Ectodermal cell (in vitro differentiated cells): ENCODE results near the gene CCDC188.

Experiments used
- H3K27ac ChIP-seq: 2 replicates; pipeline ENCODE4 v1.7.0; 2013; ENCODE audit warnings: mild to moderate bottlenecking, low read depth, low read length; ENCODE audit not compliant: insufficient read depth, poor library complexity, severe bottlenecking
- H3K27me3 ChIP-seq: 2 replicates; pipeline ENCODE4 v1.7.0; 2013; ENCODE audit warnings: mild to moderate bottlenecking, low read length; ENCODE audit not compliant: insufficient read depth, control insufficient read depth, poor library complexity, severe bottlenecking
- H3K36me3 ChIP-seq: one replicate; pipeline ENCODE4 v1.7.0; 2013; ENCODE audit warnings: low read length; ENCODE audit not compliant: control insufficient read depth, insufficient read depth
- H3K4me1 ChIP-seq: one replicate; pipeline ENCODE4 v1.7.0; 2013; ENCODE audit warnings: low read length; ENCODE audit not compliant: control insufficient read depth, insufficient read depth
- H3K4me3 ChIP-seq: 2 replicates; pipeline ENCODE4 v1.7.0; 2013; ENCODE audit warnings: low read depth, low read length, control low read depth; ENCODE audit not compliant: insufficient read depth
- H3K9me3 ChIP-seq: 2 replicates; pipeline ENCODE4 v1.7.0; 2013; ENCODE audit warnings: mild to moderate bottlenecking, low read length, moderate library complexity; ENCODE audit not compliant: control insufficient read depth
- WGBS, 2 experiments: methylation state at CpG; one replicate each; pipeline ENCODE4 v1.1.7; 2013; ENCODE audit warnings: missing lambda C conversion rate in 2 of 2; 5-methylcytosine and 5-hydroxymethylcytosine counted together

CCDC188 gene

DNA sequence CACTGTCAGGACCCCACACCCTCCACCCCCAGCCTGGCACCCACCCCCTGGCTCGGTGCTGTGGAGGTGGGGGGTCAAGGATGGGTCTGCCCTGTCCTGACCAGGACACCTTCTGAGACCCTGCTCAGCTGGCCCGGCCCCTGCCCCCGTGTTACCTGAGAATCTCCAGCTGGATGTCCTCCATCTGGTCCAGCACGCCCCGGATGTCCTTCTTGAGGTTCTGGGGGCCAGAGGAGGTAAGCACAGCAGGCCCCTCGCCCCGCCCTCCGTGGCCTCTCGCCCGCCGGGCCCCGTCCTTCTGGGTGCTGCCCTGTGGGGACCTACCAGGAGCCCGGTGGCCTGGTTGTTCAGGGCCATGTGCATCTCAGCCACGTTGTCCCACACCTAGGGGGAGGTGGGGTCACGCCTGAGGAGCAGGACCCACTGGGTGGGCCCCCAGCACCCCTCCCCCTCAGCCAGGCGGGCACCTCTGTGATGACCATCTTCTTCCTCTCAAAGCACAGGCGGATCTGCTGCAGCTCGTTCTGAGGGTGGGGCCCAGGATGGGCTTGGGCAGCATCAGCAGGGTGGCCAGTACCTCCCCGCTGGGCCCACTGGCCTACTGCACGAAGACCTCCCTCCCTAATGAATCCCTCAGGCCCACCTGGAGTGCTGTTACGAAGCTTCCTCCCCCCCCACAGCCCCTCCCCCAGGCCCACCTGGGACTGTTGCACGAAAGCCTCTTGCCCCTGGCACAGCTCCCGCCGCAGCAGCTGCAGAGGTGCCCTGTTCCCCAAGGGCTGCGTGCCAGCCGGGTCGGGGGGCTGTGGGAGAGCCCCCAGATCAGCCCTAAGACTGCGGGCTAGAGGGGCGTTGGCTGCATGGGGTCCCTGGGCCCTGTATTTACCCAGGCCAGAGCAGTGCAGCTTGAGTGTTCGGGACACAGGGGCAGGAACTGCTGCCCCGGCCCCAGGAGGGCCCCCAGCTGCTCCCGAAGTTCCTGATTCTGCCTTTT, 1.3 kb downstream of the CCDC188 start:
- 91 to 92% methylated on average over 32 of the region's 32 CpGs for whole genome bisulfite sequencing, 2 experiments
- H3K36me3 ChIP-seq: no peaks in the 10 kb centered on the region
- H3K4me3 ChIP-seq: no peak overlapping the region
- H3K27me3 ChIP-seq: no peaks in the 10 kb centered on the region
- peaks cover 9% of the 10 kb centered on the region for H3K4me1 ChIP-seq
- no peak overlapping the region for H3K27ac ChIP-seq
- H3K9me3 ChIP-seq: no peaks in the 10 kb centered on the region

DNA sequence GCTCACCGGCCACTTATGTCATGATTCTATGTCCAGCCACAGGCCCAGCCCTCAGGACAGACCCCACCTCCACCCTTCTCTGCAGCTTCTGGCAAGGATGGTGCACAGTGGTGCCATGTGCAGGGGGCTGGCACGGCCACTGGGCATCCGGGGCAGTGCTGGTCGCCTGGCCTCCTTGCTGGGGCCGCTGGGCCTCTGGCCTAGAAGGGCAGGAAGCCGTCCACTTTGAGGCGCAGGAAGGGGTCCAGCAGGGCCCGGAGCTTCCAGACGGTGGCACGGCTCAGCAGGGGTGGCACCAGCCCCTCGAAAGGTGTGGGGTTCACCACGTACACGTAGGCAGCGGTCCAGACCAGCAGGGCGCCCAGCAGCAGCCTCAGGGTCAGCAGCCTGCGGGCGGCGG, 2.4 kb downstream of the CCDC188 start:
- no peaks in the 10 kb centered on the region for H3K27me3 ChIP-seq
- WGBS, 2 experiments: 95% methylated on average over 18 of the region's 18 CpGs

DNA sequence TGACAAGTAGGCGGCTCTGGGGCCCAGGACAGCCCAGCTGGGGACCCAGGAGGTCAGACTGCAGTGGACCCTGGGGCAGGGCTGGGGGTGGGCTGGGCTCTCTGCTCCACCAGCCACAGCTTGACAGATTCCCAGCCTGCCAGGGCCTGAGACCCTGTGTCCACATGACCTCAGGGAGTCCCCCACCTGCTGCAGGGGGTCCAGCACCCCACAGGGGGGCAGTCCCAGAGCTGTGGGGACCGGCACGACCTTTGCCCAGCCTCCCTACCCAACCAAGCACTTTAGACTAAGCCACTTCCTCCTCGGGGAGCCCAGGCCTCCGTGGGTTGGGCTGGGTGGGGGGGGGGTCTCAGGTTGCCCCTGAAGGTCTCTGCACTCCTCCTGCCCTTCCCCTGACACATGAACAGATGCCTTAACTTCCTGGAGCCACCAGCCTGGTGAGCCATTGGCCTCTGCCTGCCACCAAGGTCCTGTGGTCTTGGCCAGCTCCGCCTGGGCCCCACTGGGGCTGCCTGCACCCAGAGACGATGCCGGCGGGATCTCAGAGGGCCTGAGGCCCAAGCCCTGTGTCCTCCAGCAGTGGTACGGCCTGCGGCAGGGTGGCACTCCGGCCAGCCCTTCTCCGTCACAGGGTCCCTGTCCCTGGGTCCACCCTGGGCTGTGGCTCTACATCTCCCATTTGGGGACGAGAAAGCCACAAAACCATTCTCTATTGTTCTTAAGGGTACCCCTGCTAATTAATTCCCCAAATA, 3.4 kb downstream of the CCDC188 start:
- Histone ChIP-seq H3K36me3 (no peaks in the 10 kb centered on the region), H3K9me3 (no peaks in the 10 kb centered on the region), H3K27ac (no peak overlapping the region), H3K27me3 (no peaks in the 10 kb centered on the region), H3K4me3 (no peak overlapping the region), H3K4me1 (no peaks in the 10 kb centered on the region)
- WGBS, 2 experiments: 92% methylated on average over 14 of the region's 14 CpGs

More for the DNA sequence above, 2.4 kb downstream of the CCDC188 start:
- H3K27ac ChIP-seq: no peak overlapping the region
- no peaks in the 10 kb centered on the region for H3K4me1 ChIP-seq
- H3K9me3 ChIP-seq: no peaks in the 10 kb centered on the region
- H3K4me3 ChIP-seq: no peak overlapping the region
- no peaks in the 10 kb centered on the region for H3K36me3 ChIP-seq

DNA sequence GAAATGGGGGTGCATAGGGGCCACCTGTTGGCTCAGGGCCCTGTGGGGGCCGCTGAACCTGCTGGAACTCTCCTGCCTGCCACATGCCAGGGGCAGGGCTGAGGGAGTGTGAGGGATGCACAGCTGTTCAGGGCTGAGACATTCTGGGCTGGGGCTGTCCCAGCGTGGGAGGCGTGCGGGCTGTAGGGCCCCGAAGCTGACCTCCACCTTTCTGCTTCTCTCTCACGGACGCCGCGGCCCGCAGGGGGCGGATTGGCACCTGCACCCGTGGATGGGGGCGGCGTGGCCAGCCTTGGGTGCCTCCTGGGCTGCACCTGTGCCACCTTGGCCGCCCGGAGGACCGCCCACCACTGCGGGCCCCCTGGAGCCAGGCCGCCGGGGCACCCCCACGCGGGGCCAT, 4.1 kb downstream of the CCDC188 start:
- Histone ChIP-seq H3K27me3 (no peaks in the 10 kb centered on the region), H3K36me3 (no peaks in the 10 kb centered on the region), H3K4me3 (no peak overlapping the region), H3K9me3 (no peaks in the 10 kb centered on the region), H3K27ac (no peak overlapping the region), H3K4me1 (no peaks in the 10 kb centered on the region)
- WGBS, 2 experiments: 91 to 92% methylated on average over 22 of the region's 22 CpGs

DNA sequence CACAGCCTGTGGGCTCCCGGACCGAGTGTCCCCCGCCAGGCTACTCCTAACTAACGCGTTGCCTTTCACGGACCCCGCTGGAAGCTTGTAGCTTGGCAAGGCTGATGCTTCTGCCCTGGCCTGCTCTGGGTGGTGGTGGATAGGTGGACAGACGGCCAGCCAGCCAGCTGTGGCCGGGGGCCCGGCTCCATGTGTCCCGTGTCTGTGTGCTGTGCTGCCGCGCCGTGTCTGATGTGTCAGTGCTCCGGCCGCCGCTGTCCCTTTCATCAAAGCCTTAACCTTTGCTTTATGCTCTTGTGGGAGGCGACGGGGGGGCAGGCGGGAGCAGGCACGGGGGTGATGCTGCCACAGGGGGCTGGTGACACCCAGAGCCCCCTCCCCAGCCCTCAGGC, 5.0 kb downstream of the CCDC188 start:
- 95% methylated on average over 21 of the region's 21 CpGs for WGBS, 2 experiments
- Histone ChIP-seq H3K9me3 (no peaks in the 10 kb centered on the region), H3K27ac (no peak overlapping the region)

DNA sequence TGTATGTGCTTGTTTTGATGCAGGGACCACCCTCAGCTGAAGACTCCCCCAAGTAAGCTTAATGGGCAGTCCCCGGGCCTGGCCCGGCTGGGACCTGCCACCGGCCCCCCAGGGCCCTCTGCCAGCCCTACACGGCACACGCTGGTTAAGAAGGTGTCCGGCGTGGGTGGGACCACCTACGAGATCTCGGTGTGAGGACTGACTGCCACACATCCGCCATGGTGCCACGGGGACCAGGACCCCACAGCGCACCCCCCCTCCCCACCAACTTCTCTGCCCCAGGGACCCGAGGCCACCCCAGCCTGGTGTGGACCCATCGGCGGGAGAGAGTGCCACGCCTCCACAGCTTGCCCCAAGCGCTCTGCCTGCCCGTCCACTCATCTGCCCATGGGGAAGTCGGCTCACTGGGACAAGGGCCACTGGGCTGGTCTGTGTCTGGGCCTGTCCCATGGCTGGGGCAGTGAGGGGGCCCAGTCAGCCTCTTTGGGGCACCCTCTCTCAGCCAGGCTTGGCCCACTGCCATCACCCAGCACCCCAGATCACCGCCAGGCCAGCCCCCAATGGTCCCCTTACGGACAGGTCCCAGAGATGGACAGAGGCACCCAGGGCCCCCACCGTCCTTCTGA, 5.5 kb downstream of the CCDC188 start:
- H3K4me1 ChIP-seq: no peaks in the 10 kb centered on the region
- no peaks in the 10 kb centered on the region for H3K36me3 ChIP-seq
- H3K27me3 ChIP-seq: no peaks in the 10 kb centered on the region
- no peaks in the 10 kb centered on the region for H3K9me3 ChIP-seq
- H3K4me3 ChIP-seq: no peak overlapping the region
- 95% methylated on average over 22 of the region's 22 CpGs for WGBS, 2 experiments
- no peak overlapping the region for H3K27ac ChIP-seq

More for the DNA sequence above, 5.0 kb downstream of the CCDC188 start:
- H3K4me3 ChIP-seq: no peak overlapping the region
- H3K27me3 ChIP-seq: no peaks in the 10 kb centered on the region
- no peaks in the 10 kb centered on the region for H3K4me1 ChIP-seq
- H3K36me3 ChIP-seq: no peaks in the 10 kb centered on the region

DNA sequence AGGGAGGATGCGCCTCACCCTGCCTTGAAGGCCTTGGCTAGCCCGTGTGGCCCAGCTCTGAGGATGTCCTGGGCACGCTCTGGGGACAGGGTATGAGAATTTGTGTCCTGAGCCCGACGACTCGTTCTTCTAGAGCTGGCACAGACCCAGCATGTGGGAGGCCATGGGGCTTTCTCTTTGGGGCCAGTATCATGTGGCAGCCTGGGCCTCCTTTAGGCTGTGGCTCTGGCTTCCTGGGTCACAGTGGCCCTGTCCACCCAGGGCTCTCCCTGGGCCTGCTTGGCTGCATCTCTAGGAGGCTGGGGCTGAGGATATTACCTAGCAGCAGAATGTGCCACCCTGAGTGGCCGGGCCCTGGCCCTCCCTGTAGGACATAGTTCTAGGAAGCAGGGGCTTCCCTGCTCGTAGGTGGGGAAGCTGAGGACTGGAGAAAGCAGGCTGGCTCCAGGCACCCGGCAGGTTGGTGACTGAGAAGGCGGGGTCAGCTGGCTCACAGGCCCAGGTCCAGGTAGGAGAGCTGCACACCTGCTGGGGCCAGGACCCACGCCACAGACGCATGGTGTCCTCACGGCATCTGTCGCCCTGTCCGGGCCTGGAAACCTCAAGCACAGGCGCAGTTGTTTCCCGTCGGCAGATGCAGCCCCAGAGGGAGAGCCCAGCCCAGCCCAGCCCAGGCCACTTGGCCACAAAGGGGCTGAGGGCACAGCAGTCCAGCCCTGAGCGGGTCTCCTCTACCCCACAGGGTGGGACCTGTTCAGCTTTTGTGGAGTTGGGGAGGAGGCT, 6.8 kb downstream of the CCDC188 start:
- Histone ChIP-seq H3K36me3 (no peaks in the 10 kb centered on the region), H3K9me3 (no peaks in the 10 kb centered on the region), H3K27me3 (no peaks in the 10 kb centered on the region), H3K4me1 (no peaks in the 10 kb centered on the region), H3K4me3 (no peak overlapping the region), H3K27ac (no peak overlapping the region)
- WGBS, 2 experiments: 94 to 95% methylated on average over 19 of the region's 19 CpGs

DNA sequence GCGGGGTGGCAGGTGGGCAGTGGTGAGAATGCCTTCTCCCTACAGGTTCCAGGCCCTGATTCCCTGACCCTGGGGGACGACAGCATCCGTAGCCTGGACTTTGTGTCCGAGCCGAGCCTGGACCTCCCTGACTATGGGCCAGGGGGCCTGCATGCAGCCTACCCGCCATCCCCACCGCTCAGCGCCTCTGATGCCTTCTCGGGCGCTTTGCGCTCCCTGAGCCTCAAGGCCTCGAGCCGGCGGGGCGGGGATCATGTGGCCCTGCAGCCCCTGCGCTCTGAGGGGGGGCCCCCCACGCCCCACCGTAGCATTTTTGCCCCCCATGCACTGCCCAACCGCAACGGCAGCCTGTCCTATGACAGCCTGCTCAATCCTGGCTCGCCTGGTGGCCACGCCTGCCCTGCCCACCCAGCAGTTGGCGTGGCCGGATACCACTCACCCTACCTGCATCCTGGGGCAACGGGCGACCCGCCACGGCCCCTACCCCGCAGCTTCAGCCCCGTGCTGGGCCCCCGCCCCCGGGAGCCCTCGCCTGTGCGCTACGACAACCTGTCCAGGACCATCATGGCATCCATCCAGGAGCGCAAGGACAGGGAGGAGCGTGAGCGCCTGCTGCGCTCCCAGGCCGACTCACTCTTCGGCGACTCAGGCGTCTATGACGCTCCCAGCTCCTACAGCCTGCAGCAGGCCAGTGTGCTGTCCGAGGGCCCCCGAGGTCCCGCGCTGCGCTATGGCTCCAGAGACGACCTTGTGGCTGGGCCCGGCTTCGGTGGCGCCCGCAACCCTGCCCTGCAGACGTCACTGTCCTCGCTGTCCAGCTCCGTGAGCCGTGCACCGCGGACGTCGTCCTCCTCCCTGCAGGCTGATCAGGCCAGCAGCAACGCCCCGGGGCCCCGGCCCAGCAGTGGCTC, 7.9 kb downstream of the CCDC188 start:
- no peaks in the 10 kb centered on the region for H3K4me1 ChIP-seq
- no peak overlapping the region for H3K27ac ChIP-seq
- H3K36me3 ChIP-seq: no peaks in the 10 kb centered on the region
- no peaks in the 10 kb centered on the region for H3K27me3 ChIP-seq
- H3K4me3 ChIP-seq: no peak overlapping the region
- 95 to 96% methylated on average over 65 of the region's 65 CpGs for WGBS, 2 experiments
- no peaks in the 10 kb centered on the region for H3K9me3 ChIP-seq
